A549 (cell line): ENCODE data around the gene GSK3B. TPM values are rescaled to one million over a fixed set of nuclear protein-coding genes. Genes with fewer than 3 reads are reported as not detected.

ENCODE experiments used
- ATAC-seq, 2 experiments: fragments of 200-7000 bp in 1 of 2; fragments of >200 bp in 1 of 2; cut with Nextera tagmentation in 1 of 2; cut with Tn5 transposase in 1 of 2; 3 replicates each; pipeline versions ENCODE4 v1.8.0 to v1.9.1; 2018 to 2020; ENCODE audit warnings: mild to moderate bottlenecking in 1 of 2, moderate library complexity in 1 of 2
- CTCF ChIA-PET: fragments of 300-600 bp; sonication (Branson Sonifier 250); formaldehyde crosslinking; extraction: SDS; loops from one replicate; lab custom pipeline; 2021; ENCODE audit warnings: antibody characterized with exemption, inconsistent platforms; lab: Yijun Ruan, JAX
- POLR2A ChIA-PET: fragments of 350-600 bp; formaldehyde crosslinking; extraction: SDS; loops from one replicate; lab custom pipeline; 2021; ENCODE audit warnings: antibody characterized with exemption, inconsistent platforms; lab: Yijun Ruan, JAX
- DNase-seq, 2 experiments: peaks; one replicate each; pipeline versions ENCODE4 v3.0.0 to v3.0.0-alpha.2; 2011 to 2016; ENCODE audit warnings: low read depth in 1 of 2, low spot score in 1 of 2
- FAIRE-seq: peaks from 2 replicates; lab custom pipeline; 2011; peaks lifted over from hg19 to GRCh38; lab: Jason Lieb, UNC
- H3K27ac ChIP-seq, 2 experiments: fragments of >200 bp; sonication (Bioruptor Twin); formaldehyde crosslinking; 3 replicates each; pipeline ENCODE4 v1.5.1; 2016 to 2017
- H3K4me1 ChIP-seq: fragments of >200 bp; sonication (Bioruptor Twin); formaldehyde crosslinking; 3 replicates; pipeline ENCODE4 v1.6.1; 2016
- H3K4me2 ChIP-seq: fragments of >200 bp; sonication (Bioruptor Twin); formaldehyde crosslinking; 3 replicates; pipeline ENCODE4 v1.6.1; 2016
- H3K4me3 ChIP-seq: fragments of >200 bp; sonication (Bioruptor Twin); formaldehyde crosslinking; 3 replicates; pipeline ENCODE4 v1.5.1; 2016
- H3K9me3 ChIP-seq: fragments of >200 bp; sonication (Bioruptor Twin); formaldehyde crosslinking; 3 replicates; pipeline ENCODE4 v1.6.1; 2016
- CBX8 ChIP-seq: fragments of 200-600 bp; sonication (generic); IDR thresholded peaks from 2 replicates; pipeline ENCODE4 v1.6.1; 2016
- CEBPB ChIP-seq, 2 experiments: fragments of >200 bp in 1 of 2; sonication (Bioruptor Twin) in 1 of 2; formaldehyde crosslinking in 1 of 2; IDR thresholded peaks; 2 replicates each; pipeline ENCODE4 v1.6.1; 2012 to 2016
- CHD2 ChIP-seq: fragments of 150-350 bp; IDR thresholded peaks from 2 replicates; pipeline ENCODE4 v1.6.1; 2014; ENCODE audit warnings: low read length; ENCODE audit not compliant: partially characterized antibody
- CHD4 ChIP-seq: fragments of 200-600 bp; sonication (generic); IDR thresholded peaks from 2 replicates; pipeline ENCODE4 v1.6.1; 2016; ENCODE audit warnings: antibody characterized with exemption, mild to moderate bottlenecking, borderline replicate concordance
- EP300 ChIP-seq, 2 experiments: fragments of >200 bp; sonication (Bioruptor Twin); formaldehyde crosslinking; IDR thresholded peaks; 2 replicates in 1 of 2; 3 replicates in 1 of 2; pipeline ENCODE4 v1.6.1; 2016 to 2017
- GATA3 ChIP-seq: IDR thresholded peaks from 2 replicates; pipeline ENCODE4 v1.6.1; 2012; ENCODE audit warnings: borderline replicate concordance
- HEYL ChIP-seq: fragments of 250-450 bp; sonication (Bioruptor Pico); IDR thresholded peaks from 2 replicates; pipeline ENCODE4 v1.8.0; 2021; ENCODE audit warnings: mild to moderate bottlenecking, moderate library complexity
- HOXB13 ChIP-seq: fragments of 250-450 bp; sonication (Bioruptor Pico); IDR thresholded peaks from 2 replicates; pipeline ENCODE4 v1.5.0; 2020; ENCODE audit warnings: low read depth, mild to moderate bottlenecking, moderate library complexity
- HOXB5 ChIP-seq: fragments of 250-450 bp; sonication (Bioruptor Pico); IDR thresholded peaks from 2 replicates; pipeline ENCODE4 v1.5.0; 2020; ENCODE audit warnings: mild to moderate bottlenecking, moderate library complexity
- JUNB ChIP-seq: fragments of >200 bp; sonication (Bioruptor Twin); formaldehyde crosslinking; IDR thresholded peaks from 2 replicates; pipeline ENCODE4 v1.6.1; 2016
- KDM1A ChIP-seq: fragments of 200-600 bp; sonication (generic); IDR thresholded peaks from 2 replicates; pipeline ENCODE4 v1.6.1; 2016; ENCODE audit warnings: low read depth, mild to moderate bottlenecking
- MAFK ChIP-seq: fragments of 450-650 bp; IDR thresholded peaks from 2 replicates; pipeline ENCODE4 v1.6.1; 2014; ENCODE audit not compliant: partially characterized antibody
- MYC ChIP-seq: IDR thresholded peaks from 2 replicates; pipeline ENCODE4 v1.6.1; 2012; ENCODE audit warnings: mild to moderate bottlenecking, inconsistent platforms, low read length, improper control_type of control experiment, borderline replicate concordance
- NR3C1 ChIP-seq: fragments of >200 bp; sonication (Bioruptor Twin); formaldehyde crosslinking; IDR thresholded peaks from 3 replicates; pipeline ENCODE4 v1.6.1; 2017
- POLR2A ChIP-seq: IDR thresholded peaks from 2 replicates; pipeline ENCODE4 v1.6.1; 2012; ENCODE audit warnings: mild to moderate bottlenecking, low read length
- RARB ChIP-seq: fragments of 250-450 bp; sonication (Bioruptor Pico); IDR thresholded peaks from 2 replicates; pipeline ENCODE4 v1.8.0; 2021; ENCODE audit warnings: mild to moderate bottlenecking, moderate library complexity
- RCOR1 ChIP-seq: fragments of 150-350 bp; IDR thresholded peaks from 2 replicates; pipeline ENCODE4 v1.6.1; 2014; ENCODE audit warnings: antibody characterized with exemption, low read length, low read depth
- RNF2 ChIP-seq: fragments of 200-600 bp; sonication (generic); IDR thresholded peaks from 2 replicates; pipeline ENCODE4 v1.6.1; 2016; ENCODE audit warnings: low read depth, mild to moderate bottlenecking, antibody characterized with exemption, moderate library complexity, borderline replicate concordance
- SREBF2 ChIP-seq: fragments of 450-650 bp; IDR thresholded peaks from 2 replicates; pipeline ENCODE4 v1.6.1; 2014; ENCODE audit warnings: mild to moderate bottlenecking, moderate library complexity
- TFCP2L1 ChIP-seq: fragments of 250-450 bp; sonication (Bioruptor Pico); IDR thresholded peaks from 2 replicates; pipeline ENCODE4 v1.5.0; 2021; ENCODE audit warnings: mild to moderate bottlenecking
- ZFP36 ChIP-seq: fragments of 450-650 bp; IDR thresholded peaks from 2 replicates; pipeline ENCODE4 v1.6.1; 2014; ENCODE audit warnings: borderline replicate concordance; ENCODE audit not compliant: partially characterized antibody
- WGBS: methylation state at CpG from one replicate; pipeline ENCODE4 v1.1.6; 2017; ENCODE audit errors: missing lambda C conversion rate; 5-methylcytosine and 5-hydroxymethylcytosine counted together
- polyA plus RNA-seq, 4 experiments: library from polyadenylated mRNA; depleted of rRNA in 3 of 4; stranded (reverse); fragments of >200 nt; fragmentation: RNase III in 1 of 4; extraction: RNeasy Plus Mini Kit Qiagen cat#74134 plus additional on column Dnase treatment in 1 of 4; gene quantifications; 2 replicates in 3 of 4; 3 replicates in 1 of 4; pipeline ENCODE4 v1.2.3, GENCODE V29; 2011 to 2017
- TF ChIP-seq, protein P1 (sequence below): fragments of 250-450 bp; sonication (Bioruptor Pico); IDR thresholded peaks from 2 replicates; pipeline ENCODE4 v1.5.0; 2020; ENCODE audit warnings: low read depth, mild to moderate bottlenecking, moderate library complexity
- TF ChIP-seq, protein P2 (sequence below): fragments of >200 bp; sonication (Bioruptor Twin); formaldehyde crosslinking; IDR thresholded peaks from 3 replicates; pipeline ENCODE4 v1.5.1; 2016
- TF ChIP-seq, protein P3 (sequence below): fragments of 250-450 bp; sonication (Bioruptor Pico); IDR thresholded peaks from 2 replicates; pipeline ENCODE4 v1.5.0; 2021; ENCODE audit warnings: mild to moderate bottlenecking, moderate library complexity, borderline replicate concordance
- TF ChIP-seq, protein P4 (sequence below): IDR thresholded peaks from 2 replicates; pipeline ENCODE4 v1.6.1; 2012
- TF ChIP-seq, protein P5 (sequence below): fragments of 200-600 bp; sonication (generic); IDR thresholded peaks from 2 replicates; pipeline ENCODE4 v1.6.1; 2016; ENCODE audit warnings: antibody characterized with exemption, mild to moderate bottlenecking, moderate library complexity
- TF ChIP-seq, protein P6 (sequence below): fragments of >200 bp; sonication (Bioruptor Twin); formaldehyde crosslinking; IDR thresholded peaks from 3 replicates; pipeline ENCODE4 v1.6.1; 2016

Gene GSK3B
- polyA plus RNA-seq, 2 of the 4 experiments (the other 2 are of a cell fraction): 30.0 to 49.8 TPM

DNA sequence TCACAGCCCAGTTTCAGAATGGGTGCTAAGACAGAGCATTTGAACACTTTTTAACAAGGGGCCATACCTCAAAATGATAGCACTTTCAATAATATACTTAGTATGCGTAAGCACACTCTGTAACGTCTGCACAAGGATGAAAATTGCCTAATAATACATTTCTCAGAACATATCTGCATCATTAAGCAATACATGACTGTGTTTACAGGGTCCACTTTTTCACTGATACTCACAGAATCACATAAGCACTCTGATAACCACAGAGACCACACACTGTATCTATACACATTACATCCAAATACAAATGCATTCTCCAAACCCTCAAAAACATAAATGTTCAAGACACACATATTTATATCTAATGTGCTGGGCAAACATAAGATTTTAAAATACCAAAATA is 232.6 kb downstream of the GSK3B start:
- H3K4me3 ChIP-seq: no peak overlapping the region
- ChIA-PET CTCF (no interaction called here), POLR2A (no interaction called here)
- H3K4me2 ChIP-seq: no peak overlapping the region
- DNase-seq: no peak
- no peak for FAIRE-seq
- H3K4me1 ChIP-seq: no peaks in the 10 kb centered on the region
- TF ChIP-seq KDM1A (no peak), HOXB5 (no peak), MYC (no peak), JUNB (no peak), HOXB13 (CRISPR knock-in tag) (no peak), RCOR1 (no peak)
- 87% methylated on average over 2 of the region's 2 CpGs for WGBS
- no peaks in the 10 kb centered on the region for H3K9me3 ChIP-seq
- H3K27ac ChIP-seq: no peak overlapping the region
- no peak for ATAC-seq

DNA sequence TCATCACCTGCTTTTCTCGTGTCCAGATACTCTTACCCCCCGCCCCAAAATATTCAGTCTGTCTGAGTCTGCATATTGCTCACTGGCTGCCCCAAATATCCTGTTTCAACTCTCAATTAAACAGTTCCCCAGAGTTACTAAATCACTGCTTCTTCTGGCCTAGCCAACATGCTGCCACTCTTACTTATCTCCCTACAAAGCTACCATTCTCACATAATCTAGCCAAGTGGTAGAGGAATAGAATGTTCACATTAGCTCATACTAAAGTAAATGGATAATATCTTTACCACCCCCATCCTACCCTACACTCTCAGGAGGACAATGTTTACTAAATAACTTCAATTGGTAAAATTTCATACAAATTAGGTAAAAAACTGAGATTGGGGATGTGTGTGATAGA is 234.5 kb downstream of the GSK3B start:
- WGBS: 95% methylated on average over 2 of the region's 2 CpGs
- ATAC-seq: no peak
- TF ChIP-seq MYC (no peak), RNF2 (no peak), MAFK (no peak), SREBF2 (no peak)
- TF ChIP-seq, protein P1, sequence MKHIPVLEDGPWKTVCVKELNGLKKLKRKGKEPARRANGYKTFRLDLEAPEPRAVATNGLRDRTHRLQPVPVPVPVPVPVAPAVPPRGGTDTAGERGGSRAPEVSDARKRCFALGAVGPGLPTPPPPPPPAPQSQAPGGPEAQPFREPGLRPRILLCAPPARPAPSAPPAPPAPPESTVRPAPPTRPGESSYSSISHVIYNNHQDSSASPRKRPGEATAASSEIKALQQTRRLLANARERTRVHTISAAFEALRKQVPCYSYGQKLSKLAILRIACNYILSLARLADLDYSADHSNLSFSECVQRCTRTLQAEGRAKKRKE: no peak
- TF ChIP-seq, protein P2, sequence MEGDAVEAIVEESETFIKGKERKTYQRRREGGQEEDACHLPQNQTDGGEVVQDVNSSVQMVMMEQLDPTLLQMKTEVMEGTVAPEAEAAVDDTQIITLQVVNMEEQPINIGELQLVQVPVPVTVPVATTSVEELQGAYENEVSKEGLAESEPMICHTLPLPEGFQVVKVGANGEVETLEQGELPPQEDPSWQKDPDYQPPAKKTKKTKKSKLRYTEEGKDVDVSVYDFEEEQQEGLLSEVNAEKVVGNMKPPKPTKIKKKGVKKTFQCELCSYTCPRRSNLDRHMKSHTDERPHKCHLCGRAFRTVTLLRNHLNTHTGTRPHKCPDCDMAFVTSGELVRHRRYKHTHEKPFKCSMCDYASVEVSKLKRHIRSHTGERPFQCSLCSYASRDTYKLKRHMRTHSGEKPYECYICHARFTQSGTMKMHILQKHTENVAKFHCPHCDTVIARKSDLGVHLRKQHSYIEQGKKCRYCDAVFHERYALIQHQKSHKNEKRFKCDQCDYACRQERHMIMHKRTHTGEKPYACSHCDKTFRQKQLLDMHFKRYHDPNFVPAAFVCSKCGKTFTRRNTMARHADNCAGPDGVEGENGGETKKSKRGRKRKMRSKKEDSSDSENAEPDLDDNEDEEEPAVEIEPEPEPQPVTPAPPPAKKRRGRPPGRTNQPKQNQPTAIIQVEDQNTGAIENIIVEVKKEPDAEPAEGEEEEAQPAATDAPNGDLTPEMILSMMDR: no peak
- TF ChIP-seq, protein P3, sequence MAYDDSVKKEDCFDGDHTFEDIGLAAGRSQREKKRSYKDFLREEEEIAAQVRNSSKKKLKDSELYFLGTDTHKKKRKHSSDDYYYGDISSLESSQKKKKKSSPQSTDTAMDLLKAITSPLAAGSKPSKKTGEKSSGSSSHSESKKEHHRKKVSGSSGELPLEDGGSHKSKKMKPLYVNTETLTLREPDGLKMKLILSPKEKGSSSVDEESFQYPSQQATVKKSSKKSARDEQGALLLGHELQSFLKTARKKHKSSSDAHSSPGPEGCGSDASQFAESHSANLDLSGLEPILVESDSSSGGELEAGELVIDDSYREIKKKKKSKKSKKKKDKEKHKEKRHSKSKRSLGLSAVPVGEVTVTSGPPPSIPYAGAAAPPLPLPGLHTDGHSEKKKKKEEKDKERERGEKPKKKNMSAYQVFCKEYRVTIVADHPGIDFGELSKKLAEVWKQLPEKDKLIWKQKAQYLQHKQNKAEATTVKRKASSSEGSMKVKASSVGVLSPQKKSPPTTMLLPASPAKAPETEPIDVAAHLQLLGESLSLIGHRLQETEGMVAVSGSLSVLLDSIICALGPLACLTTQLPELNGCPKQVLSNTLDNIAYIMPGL (CRISPR knock-in tag): no peak
- no peak for FAIRE-seq
- Histone ChIP-seq H3K4me1 (no peaks in the 10 kb centered on the region), H3K9me3 (no peaks in the 10 kb centered on the region), H3K27ac (no peak overlapping the region), H3K4me2 (no peak overlapping the region), H3K4me3 (no peak overlapping the region)
- no peak for DNase-seq
- ChIA-PET CTCF (interaction anchor here (2.0 kb wide), 1 partner anchor 32 kb away, joined by 5 read pairs; no protein-coding TSS in a partner anchor), POLR2A (interaction anchor here (1.4 kb wide), 1 partner anchor 235 kb away, joined by 5 read pairs; the partner anchor contains the start of gene GSK3B)

DNA sequence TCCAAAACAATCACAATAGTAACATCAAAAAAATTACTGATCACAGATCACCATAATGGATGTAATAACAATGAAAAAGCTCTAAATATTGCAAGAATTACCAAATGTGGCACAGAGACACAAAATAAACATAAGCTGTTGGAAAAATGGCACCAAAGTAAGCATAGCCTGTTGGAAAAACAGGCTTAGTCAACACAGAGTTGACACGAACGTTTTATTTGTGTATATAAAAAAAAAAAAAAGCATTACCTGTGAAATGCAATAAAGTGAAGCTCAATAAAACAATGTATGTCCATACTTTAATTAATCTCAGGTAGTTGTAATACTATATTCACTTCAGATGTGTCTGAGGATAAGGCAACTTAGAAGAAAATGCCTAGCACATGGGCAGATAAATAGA is 235.3 kb downstream of the GSK3B start:
- Histone ChIP-seq H3K27ac (no peak overlapping the region), H3K4me2 (no peak overlapping the region), H3K4me3 (no peak overlapping the region), H3K4me1 (no peaks in the 10 kb centered on the region), H3K9me3 (no peaks in the 10 kb centered on the region)
- 74% methylated on average over 2 of the region's 2 CpGs for WGBS
- DNase-seq (no peak), FAIRE-seq (no peak), ATAC-seq (no peak)
- POLR2A ChIA-PET: interaction anchor here (1.4 kb wide), 1 partner anchor 236 kb away, joined by 5 read pairs; the partner anchor contains the start of gene GSK3B
- CTCF ChIA-PET: interaction anchor here (2.0 kb wide), 1 partner anchor 33 kb away, joined by 5 read pairs; no protein-coding TSS in a partner anchor
- TF ChIP-seq, protein P4, sequence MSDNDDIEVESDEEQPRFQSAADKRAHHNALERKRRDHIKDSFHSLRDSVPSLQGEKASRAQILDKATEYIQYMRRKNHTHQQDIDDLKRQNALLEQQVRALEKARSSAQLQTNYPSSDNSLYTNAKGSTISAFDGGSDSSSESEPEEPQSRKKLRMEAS: no peak
- TF ChIP-seq CEBPB (IDR thresholded peaks at IDR 0.05): no peak
- TF ChIP-seq, protein P5, sequence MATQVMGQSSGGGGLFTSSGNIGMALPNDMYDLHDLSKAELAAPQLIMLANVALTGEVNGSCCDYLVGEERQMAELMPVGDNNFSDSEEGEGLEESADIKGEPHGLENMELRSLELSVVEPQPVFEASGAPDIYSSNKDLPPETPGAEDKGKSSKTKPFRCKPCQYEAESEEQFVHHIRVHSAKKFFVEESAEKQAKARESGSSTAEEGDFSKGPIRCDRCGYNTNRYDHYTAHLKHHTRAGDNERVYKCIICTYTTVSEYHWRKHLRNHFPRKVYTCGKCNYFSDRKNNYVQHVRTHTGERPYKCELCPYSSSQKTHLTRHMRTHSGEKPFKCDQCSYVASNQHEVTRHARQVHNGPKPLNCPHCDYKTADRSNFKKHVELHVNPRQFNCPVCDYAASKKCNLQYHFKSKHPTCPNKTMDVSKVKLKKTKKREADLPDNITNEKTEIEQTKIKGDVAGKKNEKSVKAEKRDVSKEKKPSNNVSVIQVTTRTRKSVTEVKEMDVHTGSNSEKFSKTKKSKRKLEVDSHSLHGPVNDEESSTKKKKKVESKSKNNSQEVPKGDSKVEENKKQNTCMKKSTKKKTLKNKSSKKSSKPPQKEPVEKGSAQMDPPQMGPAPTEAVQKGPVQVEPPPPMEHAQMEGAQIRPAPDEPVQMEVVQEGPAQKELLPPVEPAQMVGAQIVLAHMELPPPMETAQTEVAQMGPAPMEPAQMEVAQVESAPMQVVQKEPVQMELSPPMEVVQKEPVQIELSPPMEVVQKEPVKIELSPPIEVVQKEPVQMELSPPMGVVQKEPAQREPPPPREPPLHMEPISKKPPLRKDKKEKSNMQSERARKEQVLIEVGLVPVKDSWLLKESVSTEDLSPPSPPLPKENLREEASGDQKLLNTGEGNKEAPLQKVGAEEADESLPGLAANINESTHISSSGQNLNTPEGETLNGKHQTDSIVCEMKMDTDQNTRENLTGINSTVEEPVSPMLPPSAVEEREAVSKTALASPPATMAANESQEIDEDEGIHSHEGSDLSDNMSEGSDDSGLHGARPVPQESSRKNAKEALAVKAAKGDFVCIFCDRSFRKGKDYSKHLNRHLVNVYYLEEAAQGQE: no peak
- TF ChIP-seq CHD4: no peak
- no peak for TF ChIP-seq TFCP2L1 (CRISPR knock-in tag)
- TF ChIP-seq CHD2: no peak
- no peak for TF ChIP-seq RARB (CRISPR knock-in tag)
- TF ChIP-seq, protein P6, sequence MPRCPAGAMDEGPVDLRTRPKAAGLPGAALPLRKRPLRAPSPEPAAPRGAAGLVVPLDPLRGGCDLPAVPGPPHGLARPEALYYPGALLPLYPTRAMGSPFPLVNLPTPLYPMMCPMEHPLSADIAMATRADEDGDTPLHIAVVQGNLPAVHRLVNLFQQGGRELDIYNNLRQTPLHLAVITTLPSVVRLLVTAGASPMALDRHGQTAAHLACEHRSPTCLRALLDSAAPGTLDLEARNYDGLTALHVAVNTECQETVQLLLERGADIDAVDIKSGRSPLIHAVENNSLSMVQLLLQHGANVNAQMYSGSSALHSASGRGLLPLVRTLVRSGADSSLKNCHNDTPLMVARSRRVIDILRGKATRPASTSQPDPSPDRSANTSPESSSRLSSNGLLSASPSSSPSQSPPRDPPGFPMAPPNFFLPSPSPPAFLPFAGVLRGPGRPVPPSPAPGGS: no peak
- no peak for TF ChIP-seq GATA3
- no peak for TF ChIP-seq RCOR1
- TF ChIP-seq NR3C1: no peak
- TF ChIP-seq EP300 (IDR thresholded peaks at IDR 0.05): no peak
- no peak for TF ChIP-seq CBX8
- TF ChIP-seq POLR2A: no peak
- TF ChIP-seq HEYL (CRISPR knock-in tag): no peak
- TF ChIP-seq ZFP36: no peak
- no peak for TF ChIP-seq HOXB5
